GM23338 (cell line): Measurements from ENCODE around the gene KMT2E. TPM values are rescaled to one million over a fixed set of nuclear protein-coding genes. Genes with fewer than 3 reads are reported as not detected.

Source experiments
- ATAC-seq: fragments of 200-7000 bp; cut with Tn5 transposase; 3 replicates; pipeline ENCODE4 v1.9.1; 2020
- DNase-seq: peaks from one replicate; pipeline ENCODE4 v3.0.0-alpha.2; 2015; ENCODE audit warnings: low spot score
- H2AFZ ChIP-seq: fragments of 200-600 bp; sonication (generic); 2 replicates; pipeline ENCODE4 v1.8.0; 2016; ENCODE audit warnings: antibody characterized with exemption, mild to moderate bottlenecking, moderate library complexity
- H3F3A ChIP-seq: fragments of 200-600 bp; sonication (generic); replicated peaks from 2 replicates; pipeline ENCODE4 v1.8.0; 2017; ENCODE audit warnings: antibody characterized with exemption, mixed run types, low read depth
- H3K27ac ChIP-seq: fragments of 200-600 bp; sonication (generic); 2 replicates; pipeline ENCODE4 v1.6.1; 2016; ENCODE audit warnings: low read depth
- H3K27me3 ChIP-seq: fragments of 200-600 bp; sonication (generic); 2 replicates; pipeline ENCODE4 v1.8.0; 2016; ENCODE audit warnings: mild to moderate bottlenecking, mixed run types, moderate library complexity; ENCODE audit not compliant: insufficient read depth
- H3K36me3 ChIP-seq: fragments of 200-600 bp; sonication (generic); 2 replicates; pipeline ENCODE4 v1.8.0; 2016; ENCODE audit warnings: mild to moderate bottlenecking; ENCODE audit not compliant: insufficient read depth
- H3K4me1 ChIP-seq: fragments of 200-600 bp; sonication (generic); 2 replicates; pipeline ENCODE4 v1.8.0; 2016; ENCODE audit warnings: mild to moderate bottlenecking, moderate library complexity; ENCODE audit not compliant: insufficient read depth
- H3K4me2 ChIP-seq: fragments of 200-600 bp; sonication (generic); 2 replicates; pipeline ENCODE4 v1.7.1; 2017; ENCODE audit warnings: mixed run types
- H3K4me3 ChIP-seq: fragments of 200-600 bp; sonication (generic); 2 replicates; pipeline ENCODE4 v1.6.1; 2016; ENCODE audit warnings: mixed run types
- H3K79me2 ChIP-seq: fragments of 200-600 bp; sonication (generic); replicated peaks from 2 replicates; pipeline ENCODE4 v1.8.0; 2017; ENCODE audit warnings: mild to moderate bottlenecking; ENCODE audit not compliant: insufficient read depth
- H3K9me2 ChIP-seq: fragments of 200-600 bp; sonication (generic); 2 replicates; pipeline ENCODE4 v1.8.0; 2017; ENCODE audit not compliant: insufficient read depth
- H4K20me1 ChIP-seq: fragments of 200-600 bp; sonication (generic); replicated peaks from 2 replicates; pipeline ENCODE4 v1.8.0; 2017; ENCODE audit warnings: mild to moderate bottlenecking; ENCODE audit not compliant: insufficient read depth
- H3K27ac Mint-ChIP-seq: 2 replicates; pipeline ENCODE4 v1.8.0; 2020; ENCODE audit warnings: inconsistent platforms, mild to moderate bottlenecking, moderate library complexity, mixed read lengths
- H3K27me3 Mint-ChIP-seq: 3 replicates; pipeline ENCODE4 v1.8.0; 2022; ENCODE audit warnings: low read depth, mild to moderate bottlenecking, moderate library complexity, mixed read lengths, inconsistent platforms; ENCODE audit not compliant: insufficient read depth, poor library complexity
- H3K36me3 Mint-ChIP-seq: 3 replicates; pipeline ENCODE4 v1.8.0; 2021; ENCODE audit warnings: low read depth, mild to moderate bottlenecking, inconsistent platforms, moderate library complexity, mixed read lengths
- H3K4me1 Mint-ChIP-seq: 3 replicates; pipeline ENCODE4 v1.8.0; 2020; ENCODE audit warnings: mild to moderate bottlenecking, inconsistent platforms, mixed read lengths
- H3K4me3 Mint-ChIP-seq: 3 replicates; pipeline ENCODE4 v1.8.0; 2021; ENCODE audit warnings: moderate library complexity, mild to moderate bottlenecking, inconsistent platforms, mixed read lengths
- H3K9me3 Mint-ChIP-seq: 3 replicates; pipeline ENCODE4 v1.8.0; 2020; ENCODE audit warnings: moderate library complexity, mild to moderate bottlenecking, inconsistent platforms, mixed read lengths
- CREB1 ChIP-seq: fragments of 250-450 bp; sonication (Bioruptor Pico); IDR thresholded peaks from 2 replicates; pipeline ENCODE4 v1.5.0; 2020; ENCODE audit warnings: low read depth, mild to moderate bottlenecking, moderate library complexity
- CTCF ChIP-seq, 2 experiments: fragments of 200-600 bp in 1 of 2; sonication (generic) in 1 of 2; conservative IDR thresholded peaks; 2 replicates each; pipeline versions ENCODE4 v1.5.1 to v1.6.1; 2016 to 2017; ENCODE audit warnings: antibody characterized with exemption in 2 of 2, low read depth in 2 of 2, mild to moderate bottlenecking in 2 of 2, moderate library complexity in 1 of 2
- EZH2 ChIP-seq: fragments of 200-600 bp; sonication (generic); IDR thresholded peaks from one replicate; pipeline ENCODE4 v1.8.0; 2017; ENCODE audit warnings: antibody characterized with exemption, mild to moderate bottlenecking, low read depth; ENCODE audit not compliant: unreplicated experiment
- EZH2phosphoT487 ChIP-seq: fragments of 200-600 bp; sonication (generic); IDR thresholded peaks from one replicate; pipeline ENCODE4 v1.8.1; 2018; ENCODE audit warnings: antibody characterized with exemption; ENCODE audit not compliant: unreplicated experiment
- NANOG ChIP-seq: IDR thresholded peaks from 2 replicates; pipeline ENCODE4 v1.6.1; 2016; ENCODE audit warnings: antibody characterized with exemption, borderline replicate concordance
- REST ChIP-seq: IDR thresholded peaks from one replicate; pipeline ENCODE4 v1.6.1; 2018; ENCODE audit warnings: antibody characterized with exemption; ENCODE audit not compliant: unreplicated experiment
- STAT1 ChIP-seq: IDR thresholded peaks from one replicate; pipeline ENCODE4 v1.6.1; 2016; ENCODE audit warnings: antibody characterized with exemption; ENCODE audit not compliant: unreplicated experiment
- ZNF114 ChIP-seq: fragments of 250-450 bp; sonication (Bioruptor Pico); IDR thresholded peaks from 2 replicates; pipeline ENCODE4 v1.5.0; 2020; ENCODE audit warnings: mild to moderate bottlenecking, moderate library complexity
- ZNF331 ChIP-seq: fragments of 250-450 bp; sonication (Bioruptor Pico); IDR thresholded peaks from 2 replicates; pipeline ENCODE4 v1.5.0; 2020; ENCODE audit warnings: low read depth, mild to moderate bottlenecking, moderate library complexity
- ZNF462 ChIP-seq: fragments of 250-450 bp; sonication (Bioruptor Pico); IDR thresholded peaks from 2 replicates; pipeline ENCODE4 v1.5.0; 2020; ENCODE audit warnings: mild to moderate bottlenecking, moderate library complexity
- polyA plus RNA-seq: library from polyadenylated mRNA; unstranded; fragments of >200 nt; fragmentation: Nextera tagmentation; extraction: Ambion mirVana; gene quantifications from 2 replicates; pipeline ENCODE4 v1.2.1, GENCODE V29; 2016
- total RNA-seq: library from RNA; depleted of rRNA; stranded (reverse); fragments of >200 nt; shearing (Covaris generic); gene quantifications from 2 replicates; pipeline ENCODE4 v1.2.3, GENCODE V29; 2014

The KMT2E gene
- total and polyA plus RNA-seq, 2 experiments from 2014 or later = 50.2 to 70.9 TPM

DNA sequence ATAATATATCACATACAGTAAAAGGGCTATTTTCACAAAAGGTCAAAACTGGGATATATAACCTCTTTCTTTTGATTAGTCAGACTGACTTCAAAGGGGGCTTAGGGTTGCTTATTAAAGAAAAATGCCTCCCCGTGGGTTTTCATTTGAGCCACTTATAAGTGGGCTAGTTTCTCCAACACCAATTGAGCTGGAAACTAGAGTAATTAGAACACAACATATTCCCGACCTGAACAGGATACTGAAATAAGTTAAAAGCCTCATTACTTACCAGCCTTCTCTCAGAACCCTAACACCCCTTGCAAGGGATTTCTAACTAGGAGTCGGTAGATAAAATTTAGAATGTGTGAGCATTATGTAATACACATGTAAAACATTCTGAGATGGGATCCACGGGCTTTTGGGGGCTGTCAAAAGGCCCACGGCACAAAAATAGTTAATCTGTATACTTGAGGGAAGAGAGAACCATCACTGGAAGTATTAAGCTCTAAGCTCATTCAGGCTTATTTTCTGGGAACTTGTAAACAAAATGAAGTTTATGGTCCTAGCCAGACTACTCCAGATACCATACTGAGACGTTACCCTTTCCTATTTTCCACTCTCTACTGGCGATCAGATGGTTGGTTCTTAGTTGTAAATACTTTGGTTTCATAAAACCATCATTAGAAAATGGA lies 29.3 kb upstream of the KMT2E start:
- Histone ChIP-seq H3K36me3 (no peaks in the 10 kb centered on the region), H4K20me1 (peaks cover 29% of the 10 kb centered on the region), H3K27me3 (no peaks in the 10 kb centered on the region), H3K79me2 (peaks cover 18% of the 10 kb centered on the region), H3K27ac (peak overlapping the region; percentile 96), H3K9me2 (no peaks in the 10 kb centered on the region), H3F3A (peaks cover 9% of the 10 kb centered on the region; the same call in 1 of the 2 replicates), H3K4me1 (peaks cover 52% of the 10 kb centered on the region), H3K4me2 (peak overlapping the region; percentile 85), H3K4me3 (peak overlapping the region; percentile 65), H2AFZ (no peak overlapping the region)
- TF ChIP-seq EZH2 (no peak), EZH2phosphoT487 (no peak), CREB1 (CRISPR knock-in tag) (no peak)
- no peak for DNase-seq
- no peak for ATAC-seq
- peak overlapping the region; percentile 100 for H3K27ac Mint-ChIP-seq
- H3K27me3 Mint-ChIP-seq = peaks cover 8% of the 10 kb centered on the region
- H3K9me3 Mint-ChIP-seq = no peaks in the 10 kb centered on the region; the same call in 2 of the 3 replicates
- H3K4me3 Mint-ChIP-seq = peak overlapping the region; percentile 99
- no peaks in the 10 kb centered on the region for H3K36me3 Mint-ChIP-seq
- H3K4me1 Mint-ChIP-seq = peaks cover 54% of the 10 kb centered on the region

GRCh38 chr7:104985259-104985617 lies 28.8 kb upstream of the KMT2E start:
- H4K20me1 ChIP-seq = peaks cover 29% of the 10 kb centered on the region
- H3K4me3 ChIP-seq = peak overlapping the region; percentile 65
- peak overlapping the region; percentile 96; the same call in 1 of the 2 replicates for H3K27ac ChIP-seq
- H3K27ac Mint-ChIP-seq = no peak overlapping the region
- peaks cover 8% of the 10 kb centered on the region for H3K27me3 Mint-ChIP-seq
- H3K27me3 ChIP-seq = no peaks in the 10 kb centered on the region
- H3K4me3 Mint-ChIP-seq = peak overlapping the region; percentile 99
- peaks cover 49% of the 10 kb centered on the region for H3K4me1 Mint-ChIP-seq
- H3K79me2 ChIP-seq = peaks cover 18% of the 10 kb centered on the region
- no peaks in the 10 kb centered on the region for H3K36me3 Mint-ChIP-seq
- no peak overlapping the region for H2AFZ ChIP-seq
- peaks cover 9% of the 10 kb centered on the region; the same call in 1 of the 2 replicates for H3F3A ChIP-seq
- H3K4me1 ChIP-seq = peaks cover 47% of the 10 kb centered on the region
- ATAC-seq = no peak
- H3K36me3 ChIP-seq = no peaks in the 10 kb centered on the region
- H3K9me2 ChIP-seq = no peaks in the 10 kb centered on the region
- no peaks in the 10 kb centered on the region for H3K9me3 Mint-ChIP-seq
- DNase-seq = no peak
- H3K4me2 ChIP-seq = peak overlapping the region; percentile 85
- TF ChIP-seq ZNF114 (CRISPR knock-in tag) (no peak), CTCF (conservative IDR thresholded peaks at IDR 0.05; ENCODE audit: low read depth in 2 of 2) (no peak), ZNF331 (CRISPR knock-in tag) (no peak), NANOG (no peak), EZH2 (no peak), STAT1 (no peak), REST (no peak), ZNF462 (CRISPR knock-in tag) (no peak)
